WERI-Rb-1 (cell line): ENCODE results near the gene PSMD7.
"Not testable (repeated sequence)": the region's sequence is repeated elsewhere in the genome, so short reads cannot be mapped to it uniquely, and the experiment has no call there.

Experiments used
- DNase-seq: peaks from one replicate; pipeline ENCODE4 v3.0.0-alpha.2; 2020
- H3K27ac ChIP-seq: fragments of 250-450 bp; sonication (Bioruptor Pico); 2 replicates; pipeline ENCODE4 v1.5.1; 2020; ENCODE audit warnings: mild to moderate bottlenecking, moderate library complexity
- H3K27me3 ChIP-seq: fragments of 250-450 bp; sonication (Bioruptor Pico); 2 replicates; pipeline ENCODE4 v1.5.1; 2021; ENCODE audit warnings: mild to moderate bottlenecking, low read depth, moderate library complexity; ENCODE audit not compliant: insufficient read depth, severe bottlenecking
- H3K36me3 ChIP-seq: fragments of 250-450 bp; sonication (Bioruptor Pico); 2 replicates; pipeline ENCODE4 v1.5.1; 2020; ENCODE audit warnings: mild to moderate bottlenecking, moderate library complexity
- H3K4me3 ChIP-seq: 2 replicates; pipeline ENCODE4 v1.5.1; 2011; ENCODE audit warnings: low read depth, mild to moderate bottlenecking, control low read depth, low read length
- H3K9me3 ChIP-seq: fragments of 250-450 bp; sonication (Bioruptor Pico); 2 replicates; pipeline ENCODE4 v1.5.1; 2021; ENCODE audit warnings: mild to moderate bottlenecking, moderate library complexity; ENCODE audit not compliant: severe bottlenecking
- CTCF ChIP-seq: IDR thresholded peaks from 2 replicates; pipeline ENCODE4 v1.5.1; 2011; ENCODE audit warnings: low read depth, mild to moderate bottlenecking, control low read depth, inconsistent platforms, low read length

PSMD7 gene

GRCh38 chr16:74321356-74321755, 24.7 kb downstream of the PSMD7 start:
- H3K9me3 ChIP-seq, result no peaks in the 10 kb centered on the region
- H3K4me3 ChIP-seq, result no peak overlapping the region
- TF ChIP-seq CTCF, result no peak
- no peak for DNase-seq
- no peaks in the 10 kb centered on the region for H3K27me3 ChIP-seq
- peaks cover under 1% of the 10 kb centered on the region for H3K36me3 ChIP-seq
- no peak overlapping the region for H3K27ac ChIP-seq

GRCh38 chr16:74322301-74322710, 25.7 kb downstream of the PSMD7 start:
- no peaks in the 10 kb centered on the region for H3K27me3 ChIP-seq
- no peak overlapping the region for H3K27ac ChIP-seq
- TF ChIP-seq CTCF, result no peak
- H3K36me3 ChIP-seq, result peaks cover 8% of the 10 kb centered on the region
- H3K4me3 ChIP-seq, result no peak overlapping the region
- H3K9me3 ChIP-seq, result no peaks in the 10 kb centered on the region
- no peak for DNase-seq

- DNase-seq, H3K27ac ChIP-seq, H3K36me3 ChIP-seq, H3K9me3 ChIP-seq, H3K27me3 ChIP-seq, H3K4me3 ChIP-seq: not testable (repeated sequence)
Measured at GRCh38 chr16:74324777-74325176, 28.2 kb downstream of the PSMD7 start.

GRCh38 chr16:74325641-74326040, 29.0 kb downstream of the PSMD7 start:
- peaks cover 9% of the 10 kb centered on the region for H3K36me3 ChIP-seq
- no peak overlapping the region for H3K4me3 ChIP-seq
- TF ChIP-seq CTCF, result no peak
- H3K27me3 ChIP-seq, result no peaks in the 10 kb centered on the region
- H3K9me3 ChIP-seq, result no peaks in the 10 kb centered on the region
- no peak overlapping the region for H3K27ac ChIP-seq
- DNase-seq, result no peak

GRCh38 chr16:74328346-74328745, 31.7 kb downstream of the PSMD7 start:
- not testable (repeated sequence) for H3K27ac ChIP-seq, H3K9me3 ChIP-seq, H3K4me3 ChIP-seq, H3K36me3 ChIP-seq, DNase-seq, H3K27me3 ChIP-seq

- H3K36me3 ChIP-seq, H3K27ac ChIP-seq, DNase-seq, H3K27me3 ChIP-seq, H3K9me3 ChIP-seq, H3K4me3 ChIP-seq: not testable (repeated sequence)
Measured at GRCh38 chr16:74332469-74332868, 35.9 kb downstream of the PSMD7 start.

- H3K4me3 ChIP-seq, H3K27ac ChIP-seq, H3K9me3 ChIP-seq, H3K36me3 ChIP-seq, H3K27me3 ChIP-seq, DNase-seq: not testable (repeated sequence)
Measured at GRCh38 chr16:74337506-74337905, 40.9 kb downstream of the PSMD7 start.

- not testable (repeated sequence) for DNase-seq, H3K36me3 ChIP-seq, H3K9me3 ChIP-seq, H3K4me3 ChIP-seq, H3K27ac ChIP-seq, H3K27me3 ChIP-seq
Measured at GRCh38 chr16:74339226-74339625, 42.6 kb downstream of the PSMD7 start.

- H3K36me3 ChIP-seq, H3K4me3 ChIP-seq, H3K27ac ChIP-seq, H3K9me3 ChIP-seq, H3K27me3 ChIP-seq, DNase-seq: not testable (repeated sequence)
Measured at GRCh38 chr16:74353038-74353437, 56.4 kb downstream of the PSMD7 start.
